Large intestine (tissue), 3 donors: ENCODE measurements around the gene CACNA1C. TPM values are rescaled to one million over a fixed set of nuclear protein-coding genes. Genes with fewer than 3 reads are reported as not detected.

Experiments
- DNase-seq, 2 donors: peaks; one replicate each; pipeline versions ENCODE4 v3.0.0 to v3.0.0-alpha.2; 2013
- H3K27ac ChIP-seq: one replicate; pipeline ENCODE4 v1.5.1; 2013; ENCODE audit warnings: low read length
- H3K27me3 ChIP-seq: 2 replicates; pipeline ENCODE4 v1.6.1; 2013; ENCODE audit warnings: low read length; ENCODE audit not compliant: control insufficient read depth, insufficient read depth
- H3K36me3 ChIP-seq: 2 replicates; pipeline ENCODE4 v1.6.1; 2013; ENCODE audit warnings: low read length; ENCODE audit not compliant: control insufficient read depth, insufficient read depth
- H3K4me1 ChIP-seq: one replicate; pipeline ENCODE4 v1.6.1; 2013; ENCODE audit warnings: low read length; ENCODE audit not compliant: control insufficient read depth, insufficient read depth
- H3K4me3 ChIP-seq: one replicate; pipeline ENCODE4 v1.5.1; 2013; ENCODE audit warnings: low read length
- H3K9me3 ChIP-seq: one replicate; pipeline ENCODE4 v1.6.1; 2013; ENCODE audit warnings: mild to moderate bottlenecking, low read depth, low read length, moderate library complexity; ENCODE audit not compliant: control insufficient read depth
- WGBS: methylation state at CpG from one replicate; pipeline ENCODE4 v1.1.5; 2013; ENCODE audit warnings: low lambda C conversion rate; ENCODE audit not compliant: insufficient coverage; 5-methylcytosine and 5-hydroxymethylcytosine counted together
- polyA plus RNA-seq: library from polyadenylated mRNA; unstranded; fragments of 120-200 nt; gene quantifications from one replicate; pipeline ENCODE4 v1.2.1, GENCODE V29; 2013

CACNA1C gene
- polyA plus RNA-seq, 1 donor: 5.9 TPM

DNA sequence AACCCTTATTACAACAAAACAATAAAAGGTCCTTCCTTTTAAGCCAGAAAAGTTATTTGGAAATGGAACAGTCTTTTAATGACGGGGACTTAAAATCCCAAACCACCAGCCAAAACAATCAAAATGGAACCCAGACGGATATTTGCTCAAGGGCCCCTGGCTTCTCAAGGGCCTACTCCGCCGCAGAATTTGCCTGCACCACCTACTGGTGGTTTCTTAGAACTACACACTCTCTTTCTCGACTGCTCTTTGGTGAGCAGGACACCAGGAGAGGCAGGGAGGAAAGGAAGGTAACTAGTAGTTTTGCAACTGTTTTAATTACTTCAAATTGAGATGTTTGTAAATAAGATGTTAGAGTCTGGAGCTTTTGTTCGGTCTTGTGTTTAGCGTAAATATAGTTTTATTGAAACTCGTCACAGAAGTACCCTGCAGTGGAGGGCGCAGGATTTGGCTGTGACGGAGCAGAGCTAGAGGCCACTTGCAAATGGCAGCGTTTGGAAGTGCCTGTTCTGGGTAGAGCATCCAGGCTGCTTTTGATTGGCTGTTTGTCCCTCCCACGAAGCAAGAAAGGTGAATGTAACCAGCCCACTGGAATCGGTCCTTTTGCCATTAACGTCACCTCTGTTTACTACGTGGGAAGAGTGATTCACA is 238.5 kb downstream of the CACNA1C start:
- no peaks in the 10 kb centered on the region for H3K9me3 ChIP-seq
- DNase-seq: peak in 1 of 2 donors; percentile 29
- no peaks in the 10 kb centered on the region for H3K36me3 ChIP-seq
- no peak overlapping the region for H3K4me3 ChIP-seq
- H3K27ac ChIP-seq: no peak overlapping the region
- H3K27me3 ChIP-seq: no peaks in the 10 kb centered on the region
- whole genome bisulfite sequencing: no CpG with 5 or more reads among the region's 15 CpGs
- H3K4me1 ChIP-seq: peaks cover 2% of the 10 kb centered on the region

DNA sequence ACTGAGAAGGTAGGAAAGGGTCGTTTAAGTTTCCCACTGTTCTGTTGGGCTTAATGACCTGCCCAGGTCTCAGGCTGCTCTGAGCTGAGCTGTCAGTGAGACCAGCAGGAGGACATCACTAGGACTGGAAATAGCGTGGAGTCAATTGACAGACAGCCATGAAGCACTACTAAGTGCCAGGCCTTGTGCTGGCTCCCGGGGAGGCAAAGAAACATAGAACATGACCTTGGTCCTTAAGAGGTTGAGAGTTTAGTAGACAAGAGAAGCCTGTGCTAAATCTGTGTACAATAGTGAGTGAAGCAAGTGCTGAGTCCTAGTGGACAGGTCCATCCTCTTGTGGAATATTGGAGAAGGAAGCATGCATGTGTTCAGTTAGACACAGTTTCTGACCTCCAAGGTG is 239.2 kb downstream of the CACNA1C start:
- Histone ChIP-seq H3K9me3 (no peaks in the 10 kb centered on the region), H3K4me1 (no peaks in the 10 kb centered on the region), H3K36me3 (no peaks in the 10 kb centered on the region), H3K27ac (no peak overlapping the region), H3K27me3 (no peaks in the 10 kb centered on the region), H3K4me3 (no peak overlapping the region)
- no CpG with 5 or more reads among the region's 3 CpGs for WGBS
- DNase-seq: no peak

DNA sequence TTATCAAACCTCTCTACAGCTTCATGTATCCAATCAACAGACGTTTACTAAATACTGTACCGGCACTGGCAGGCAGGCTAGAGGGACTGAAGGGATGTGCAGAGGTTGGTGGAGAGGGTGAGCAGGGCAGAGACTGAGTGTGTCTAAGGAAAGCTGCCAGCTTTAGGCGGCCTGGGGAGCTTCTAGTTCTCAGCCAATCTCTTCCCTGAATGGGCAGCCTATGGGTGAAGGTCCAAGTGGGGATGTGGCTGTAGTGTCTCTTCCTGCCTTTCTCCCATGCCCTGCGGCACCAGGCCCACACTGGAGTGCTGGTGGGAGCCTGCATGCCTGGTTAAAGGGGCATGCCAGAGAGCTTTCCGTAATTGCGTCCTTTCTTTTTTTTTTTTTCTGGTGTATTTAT is 239.8 kb downstream of the CACNA1C start:
- no peak overlapping the region for H3K4me3 ChIP-seq
- H3K27ac ChIP-seq: no peak overlapping the region
- WGBS: no CpG with 5 or more reads among the region's 6 CpGs
- DNase-seq: no peak
- H3K27me3 ChIP-seq: no peaks in the 10 kb centered on the region
- H3K9me3 ChIP-seq: no peaks in the 10 kb centered on the region
- no peaks in the 10 kb centered on the region for H3K36me3 ChIP-seq
- no peaks in the 10 kb centered on the region for H3K4me1 ChIP-seq

DNA sequence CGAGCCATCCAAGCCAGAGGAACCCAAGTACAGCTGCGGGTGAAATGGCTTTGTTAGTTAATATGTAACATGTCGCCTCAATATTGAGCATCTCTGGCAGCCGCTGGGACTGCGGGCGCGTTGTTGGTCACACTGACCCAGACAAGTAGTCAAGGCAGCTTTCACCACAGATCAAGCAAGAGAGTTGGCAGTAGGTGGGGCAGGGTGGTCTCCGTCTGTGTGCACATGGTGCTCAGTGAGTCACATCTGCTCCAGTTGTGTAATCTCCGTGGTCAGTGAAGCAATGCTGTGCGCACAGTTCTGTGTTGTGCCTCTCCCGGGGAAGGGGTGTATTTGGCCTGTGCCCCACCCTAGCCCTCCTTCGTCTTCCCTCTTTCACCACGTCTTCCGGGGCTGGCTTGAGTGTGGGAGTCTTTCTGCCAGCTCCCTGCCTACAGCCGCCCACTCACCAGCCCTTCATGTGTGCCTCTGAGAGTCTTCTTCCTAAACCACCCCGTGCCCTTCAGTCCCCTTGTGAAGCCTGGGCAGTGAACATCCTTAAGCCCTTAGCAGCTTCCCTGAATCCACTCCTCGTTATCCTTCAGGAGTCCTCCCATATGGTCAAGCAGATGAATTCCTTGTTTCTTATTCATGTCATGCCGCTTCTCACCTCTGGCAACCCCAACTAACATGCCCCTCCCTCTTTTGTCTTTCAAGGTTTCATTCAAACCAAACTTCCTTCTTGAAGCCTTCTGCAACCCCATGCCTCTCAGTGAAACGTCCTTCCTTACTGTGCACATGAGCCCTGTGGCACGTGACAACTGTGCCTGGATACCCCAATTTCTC is 242.1 kb downstream of the CACNA1C start:
- Histone ChIP-seq H3K4me3 (no peak overlapping the region), H3K36me3 (no peaks in the 10 kb centered on the region), H3K4me1 (no peaks in the 10 kb centered on the region), H3K27me3 (no peaks in the 10 kb centered on the region), H3K9me3 (no peaks in the 10 kb centered on the region), H3K27ac (no peak overlapping the region)
- DNase-seq: no peak
- WGBS: 91% methylated on average over 4 of the region's 20 CpGs

DNA sequence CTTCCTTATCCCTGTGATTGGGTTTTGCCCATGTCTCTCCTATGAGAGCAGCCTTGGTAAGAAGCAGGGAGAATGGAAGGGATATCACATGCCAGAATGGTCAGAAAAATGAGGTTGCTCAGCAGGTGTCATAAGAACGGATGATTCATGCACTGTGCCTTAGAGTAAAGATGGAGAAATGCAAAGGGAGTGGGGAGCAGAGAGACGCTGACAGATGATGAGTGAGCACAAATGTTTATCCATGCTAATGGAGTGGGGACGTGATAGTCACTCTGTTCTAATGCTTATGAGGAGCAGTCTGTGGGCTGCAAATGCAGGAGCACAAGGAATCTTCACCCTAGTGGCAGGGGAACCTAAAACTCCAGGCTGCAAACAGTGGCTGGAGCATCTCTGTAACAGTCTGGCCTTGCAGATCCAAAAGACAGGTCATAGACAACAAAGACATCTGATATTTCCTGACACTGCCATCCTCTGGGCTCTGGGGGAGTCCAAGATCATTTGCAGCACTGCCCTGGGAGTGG is 243.2 kb downstream of the CACNA1C start:
- H3K36me3 ChIP-seq: no peaks in the 10 kb centered on the region
- no peaks in the 10 kb centered on the region for H3K4me1 ChIP-seq
- H3K27ac ChIP-seq: no peak overlapping the region
- DNase-seq: no peak
- no peak overlapping the region for H3K4me3 ChIP-seq
- 75% methylated on average over 1 of the region's 3 CpGs for WGBS
- no peaks in the 10 kb centered on the region for H3K9me3 ChIP-seq
- H3K27me3 ChIP-seq: no peaks in the 10 kb centered on the region

DNA sequence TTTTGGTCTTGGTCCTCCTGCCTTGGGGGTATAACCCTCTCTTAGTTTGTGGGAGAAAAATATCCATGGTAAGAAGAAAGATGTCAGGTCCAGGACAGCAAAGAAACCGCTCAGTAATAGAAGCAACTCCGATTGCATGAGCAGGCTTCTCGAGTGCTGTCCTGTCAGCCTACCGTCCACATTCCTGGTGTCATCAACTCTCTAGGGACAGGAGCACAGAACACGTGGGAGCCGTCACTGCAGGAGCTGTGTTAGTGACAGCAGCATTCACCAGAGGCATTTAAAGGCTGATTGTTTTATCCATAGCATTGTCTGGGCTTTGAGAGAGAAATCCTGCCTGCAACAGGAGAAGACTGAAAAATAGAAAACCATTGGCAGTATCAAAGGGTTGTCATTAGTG is 244.2 kb downstream of the CACNA1C start:
- DNase-seq: no peak
- Histone ChIP-seq H3K9me3 (no peaks in the 10 kb centered on the region), H3K36me3 (no peaks in the 10 kb centered on the region), H3K27me3 (no peaks in the 10 kb centered on the region), H3K4me1 (no peaks in the 10 kb centered on the region), H3K27ac (no peak overlapping the region), H3K4me3 (no peak overlapping the region)
- no CpG with 5 or more reads among the region's 6 CpGs for WGBS

DNA sequence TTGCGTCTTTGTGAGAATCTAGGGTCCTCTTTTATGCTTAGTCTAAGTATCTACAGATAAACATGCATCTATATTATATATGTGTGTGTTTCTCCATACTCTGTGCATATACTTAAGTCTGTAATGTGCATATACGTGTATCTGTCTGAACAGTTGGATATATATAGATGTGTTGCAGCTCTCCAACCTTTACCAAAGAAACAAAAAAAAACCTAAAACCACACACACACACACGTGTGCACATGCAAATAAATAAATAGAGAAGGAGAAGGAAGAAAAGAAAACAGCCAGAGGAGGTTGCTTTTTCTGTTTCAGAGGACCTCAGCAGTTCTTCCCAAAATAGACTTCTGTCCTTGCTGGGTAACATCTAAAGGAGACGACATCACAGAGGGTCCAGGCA is 244.9 kb downstream of the CACNA1C start:
- H3K4me3 ChIP-seq: no peak overlapping the region
- DNase-seq: no peak
- WGBS: no CpG with 5 or more reads among the region's 4 CpGs

DNA sequence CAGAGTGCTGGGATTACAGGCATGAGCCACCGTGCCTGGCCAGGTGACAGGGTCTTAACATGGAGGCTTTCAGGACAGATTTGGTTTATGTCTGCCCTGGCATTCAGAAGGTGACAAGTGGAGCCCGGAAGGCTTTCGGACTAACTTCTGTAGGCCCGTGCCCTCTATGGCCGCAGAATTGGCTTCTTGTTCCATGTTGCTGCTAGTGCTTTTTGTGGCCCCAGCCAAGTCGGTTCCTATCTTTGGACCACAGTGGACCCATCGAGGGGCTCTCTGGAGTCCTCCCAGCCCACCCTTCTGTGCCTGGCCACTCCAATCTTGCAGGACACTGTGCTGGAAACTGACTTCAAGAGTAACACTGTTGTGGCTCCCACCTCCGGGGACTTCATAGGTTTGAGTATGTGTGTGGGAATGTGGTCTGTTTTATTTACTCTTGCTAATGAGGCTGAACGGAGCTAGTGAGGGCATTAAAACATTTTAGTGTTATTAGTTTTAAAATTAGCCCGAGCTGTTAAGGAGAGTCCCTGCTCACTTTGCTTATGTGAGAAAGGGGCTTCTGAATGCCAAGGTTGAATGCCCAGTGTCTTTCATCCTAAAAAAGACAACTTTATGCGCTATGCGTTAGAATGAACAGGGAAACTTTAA is 245.9 kb downstream of the CACNA1C start:
- DNase-seq: no peak
- WGBS: 93% methylated on average over 3 of the region's 12 CpGs
- no peak overlapping the region for H3K27ac ChIP-seq

More for the DNA sequence above, 244.9 kb downstream of the CACNA1C start:
- Histone ChIP-seq H3K4me1 (no peaks in the 10 kb centered on the region), H3K27me3 (no peaks in the 10 kb centered on the region), H3K9me3 (no peaks in the 10 kb centered on the region), H3K36me3 (no peaks in the 10 kb centered on the region), H3K27ac (no peak overlapping the region)

DNA sequence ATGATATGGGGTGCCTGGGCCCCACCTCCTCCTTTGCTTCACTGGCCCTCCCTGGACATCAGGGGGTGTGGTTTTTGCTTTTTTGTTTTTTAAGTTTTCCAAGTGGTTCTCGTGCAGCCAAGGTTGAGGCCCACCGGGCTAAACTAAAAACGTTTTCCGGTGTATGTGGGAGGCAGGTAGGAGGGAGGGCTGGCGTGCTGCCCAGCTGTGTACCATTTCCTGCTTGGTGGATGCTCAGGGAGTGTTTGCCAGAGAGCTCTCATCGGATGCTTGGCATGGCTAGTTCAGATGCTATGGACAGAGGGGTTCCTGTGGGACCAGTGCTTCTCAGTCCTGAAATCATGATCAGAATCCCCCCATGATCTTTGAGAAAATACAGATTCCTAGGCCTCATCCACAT is 246.4 kb downstream of the CACNA1C start:
- Histone ChIP-seq H3K36me3 (no peaks in the 10 kb centered on the region), H3K27ac (no peak overlapping the region), H3K27me3 (no peaks in the 10 kb centered on the region), H3K9me3 (no peaks in the 10 kb centered on the region), H3K4me3 (no peak overlapping the region), H3K4me1 (no peaks in the 10 kb centered on the region)
- DNase-seq: no peak
- no CpG with 5 or more reads among the region's 6 CpGs for WGBS

More for the DNA sequence above, 245.9 kb downstream of the CACNA1C start:
- no peaks in the 10 kb centered on the region for H3K9me3 ChIP-seq
- no peaks in the 10 kb centered on the region for H3K27me3 ChIP-seq
- no peaks in the 10 kb centered on the region for H3K4me1 ChIP-seq
- H3K36me3 ChIP-seq: no peaks in the 10 kb centered on the region
- no peak overlapping the region for H3K4me3 ChIP-seq

DNA sequence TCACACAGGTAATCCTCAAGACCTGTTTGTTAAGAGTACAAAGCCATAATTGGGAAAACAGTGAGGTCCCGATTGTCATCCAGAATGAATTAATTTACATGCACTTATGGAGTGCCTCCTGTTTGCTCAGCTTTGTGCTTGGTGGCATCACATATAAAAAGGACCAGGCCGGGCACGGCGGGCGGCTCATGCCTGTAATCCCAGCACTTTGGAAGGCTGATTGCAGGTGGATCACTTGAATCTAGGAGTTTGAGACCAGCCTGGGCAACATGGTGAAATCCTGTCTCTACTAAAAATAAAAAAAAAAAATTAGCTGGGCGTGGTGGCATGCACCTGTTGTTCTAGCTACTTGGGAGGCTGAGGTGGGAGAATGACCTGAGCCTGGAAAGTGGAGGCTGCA is 247.4 kb downstream of the CACNA1C start:
- Histone ChIP-seq H3K9me3 (no peaks in the 10 kb centered on the region), H3K27ac (no peak overlapping the region), H3K27me3 (no peaks in the 10 kb centered on the region), H3K36me3 (no peaks in the 10 kb centered on the region), H3K4me3 (no peak overlapping the region), H3K4me1 (no peaks in the 10 kb centered on the region)
- WGBS: no CpG with 5 or more reads among the region's 6 CpGs
- DNase-seq: no peak
